Stimulated activated CD8-positive, alpha-beta memory T cell treated with anti-CD3 and anti-CD28 coated beads, Interleukin-15, amount 100 ng/mL, for 48 hours (primary cell): ENCODE measurements around the gene ETV6.

ENCODE experiments used
- DNase-seq, 2 donors: peaks; one replicate each; pipeline ENCODE4 v3.0.0-alpha.2; 2020; ENCODE audit warnings: low read depth in 2 of 2

The ETV6 gene

GRCh38 chr12:11916113-11916512 is 266.6 kb downstream of the ETV6 start:
- DNase-seq, result no peak

GRCh38 chr12:11916771-11917170 is 267.3 kb downstream of the ETV6 start:
- no peak for DNase-seq

- no peak for DNase-seq
These were observed 268.0 kb downstream of the ETV6 start for GRCh38 chr12:11917501-11917900.

GRCh38 chr12:11920231-11920630 is 270.8 kb downstream of the ETV6 start:
- DNase-seq, result no peak

- no peak for DNase-seq
These were observed 272.9 kb downstream of the ETV6 start for GRCh38 chr12:11922361-11922760.

- DNase-seq, result no peak
These were observed 273.6 kb downstream of the ETV6 start for GRCh38 chr12:11923067-11923466.

GRCh38 chr12:11927286-11927935 is 277.9 kb downstream of the ETV6 start:
- DNase-seq, result no peak

GRCh38 chr12:11929714-11930113 is 280.2 kb downstream of the ETV6 start:
- DNase-seq, result no peak

GRCh38 chr12:11939223-11939622 is 289.7 kb downstream of the ETV6 start:
- no peak for DNase-seq

GRCh38 chr12:11941606-11942337 is 292.3 kb downstream of the ETV6 start:
- no peak for DNase-seq

- DNase-seq, result no peak
These were observed 294.6 kb downstream of the ETV6 start for GRCh38 chr12:11943919-11944700.
